Vagina (tissue), 2 donors: Measurements from ENCODE around the gene NXPH1. TPM values are rescaled to one million over a fixed set of nuclear protein-coding genes. Genes with fewer than 3 reads are reported as not detected.
A peak's percentile ranks its signal among the peaks of the same experiment; 100 is the strongest.

Experiments
- DNase-seq, 2 donors: peaks; one replicate each; pipeline ENCODE4 v3.0.0-alpha.2; 2017; ENCODE audit errors: extremely low spot score in 2 of 2
- H3K27ac ChIP-seq: fragments of 200-600 bp; sonication (generic); one replicate; pipeline ENCODE4 v1.5.1; 2019
- H3K27me3 ChIP-seq: fragments of 200-600 bp; sonication (generic); one replicate; pipeline ENCODE4 v1.5.1; 2019
- H3K36me3 ChIP-seq, 2 donors: fragments of 200-600 bp; sonication (generic); one replicate each; pipeline ENCODE4 v1.5.1; 2017 to 2019
- H3K4me1 ChIP-seq: fragments of 200-600 bp; sonication (generic); one replicate; pipeline ENCODE4 v1.5.1; 2019
- H3K4me3 ChIP-seq, 2 donors: fragments of 200-600 bp; sonication (generic); 1 replicate in 1 of 2; 2 replicates in 1 of 2; pipeline ENCODE4 v1.5.1; 2016 to 2019
- H3K9me3 ChIP-seq: fragments of 200-600 bp; sonication (generic); one replicate; pipeline ENCODE4 v1.5.1; 2019
- POLR2A ChIP-seq, 2 donors: fragments of 450-650 bp; IDR thresholded peaks; one replicate each; pipeline ENCODE4 v1.6.1; 2017; ENCODE audit warnings: antibody characterized with exemption in 2 of 2, mild to moderate bottlenecking in 2 of 2, moderate library complexity in 2 of 2
- POLR2AphosphoS5 ChIP-seq, 2 donors: sonication (generic); formaldehyde crosslinking; IDR thresholded peaks; one replicate each; pipeline ENCODE4 v1.9.0; 2017; ENCODE audit warnings: antibody characterized with exemption in 2 of 2, mild to moderate bottlenecking in 2 of 2, low read depth in 1 of 2; ENCODE audit not compliant: insufficient read depth in 1 of 2
- intact Hi-C: fragments of 100-400 bp; cut with DNase I; formaldehyde crosslinking; loops from one replicate; pipeline ENCODE4 v1.15.1; 2023
- total RNA-seq: library from RNA; depleted of rRNA; stranded (reverse); fragments of >200 nt; gene quantifications from one replicate; pipeline ENCODE4 v1.2.3, GENCODE V29; 2016
- TF ChIP-seq, protein P1 (sequence below), 3 experiments: fragments of 450-650 bp in 2 of 3; fragments of 200-600 bp in 1 of 3; sonication (generic) in 1 of 3; IDR thresholded peaks; one replicate each; pipeline ENCODE4 v1.5.1; 2017 to 2019; ENCODE audit warnings: antibody characterized with exemption in 3 of 3, mild to moderate bottlenecking in 2 of 3, moderate library complexity in 2 of 3

NXPH1 gene
- total RNA-seq, 1 donor from 2014 or later = 0.25 TPM

- Histone ChIP-seq H3K36me3 (no peaks in the 10 kb centered on the region), H3K4me1 (no peaks in the 10 kb centered on the region), H3K9me3 (no peaks in the 10 kb centered on the region), H3K27me3 (no peaks in the 10 kb centered on the region), H3K4me3 (no peak overlapping the region), H3K27ac (no peak overlapping the region)
- no peak for DNase-seq
- intact Hi-C loops = no loop called here
- TF ChIP-seq POLR2A (IDR thresholded peaks at IDR 0.05) = no peak
- TF ChIP-seq POLR2AphosphoS5 (IDR thresholded peaks at IDR 0.05; ENCODE audit: insufficient read depth in 1 of 2, low read depth in 1 of 2) = no peak
- TF ChIP-seq, protein P1, sequence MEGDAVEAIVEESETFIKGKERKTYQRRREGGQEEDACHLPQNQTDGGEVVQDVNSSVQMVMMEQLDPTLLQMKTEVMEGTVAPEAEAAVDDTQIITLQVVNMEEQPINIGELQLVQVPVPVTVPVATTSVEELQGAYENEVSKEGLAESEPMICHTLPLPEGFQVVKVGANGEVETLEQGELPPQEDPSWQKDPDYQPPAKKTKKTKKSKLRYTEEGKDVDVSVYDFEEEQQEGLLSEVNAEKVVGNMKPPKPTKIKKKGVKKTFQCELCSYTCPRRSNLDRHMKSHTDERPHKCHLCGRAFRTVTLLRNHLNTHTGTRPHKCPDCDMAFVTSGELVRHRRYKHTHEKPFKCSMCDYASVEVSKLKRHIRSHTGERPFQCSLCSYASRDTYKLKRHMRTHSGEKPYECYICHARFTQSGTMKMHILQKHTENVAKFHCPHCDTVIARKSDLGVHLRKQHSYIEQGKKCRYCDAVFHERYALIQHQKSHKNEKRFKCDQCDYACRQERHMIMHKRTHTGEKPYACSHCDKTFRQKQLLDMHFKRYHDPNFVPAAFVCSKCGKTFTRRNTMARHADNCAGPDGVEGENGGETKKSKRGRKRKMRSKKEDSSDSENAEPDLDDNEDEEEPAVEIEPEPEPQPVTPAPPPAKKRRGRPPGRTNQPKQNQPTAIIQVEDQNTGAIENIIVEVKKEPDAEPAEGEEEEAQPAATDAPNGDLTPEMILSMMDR (IDR thresholded peaks at IDR 0.05) = no peak
These were observed 24.5 kb upstream of the NXPH1 start for GRCh38 chr7:8408871-8409270.

- Histone ChIP-seq H3K9me3 (no peaks in the 10 kb centered on the region), H3K27ac (no peak overlapping the region), H3K4me1 (no peaks in the 10 kb centered on the region), H3K27me3 (no peaks in the 10 kb centered on the region), H3K4me3 (no peak overlapping the region), H3K36me3 (no peaks in the 10 kb centered on the region)
- DNase-seq = no peak
- TF ChIP-seq, protein P1 (IDR thresholded peaks at IDR 0.05) = no peak
- TF ChIP-seq POLR2AphosphoS5 (IDR thresholded peaks at IDR 0.05; ENCODE audit: insufficient read depth in 1 of 2, low read depth in 1 of 2) (no peak), POLR2A (IDR thresholded peaks at IDR 0.05) (no peak)
- intact Hi-C loops = no loop called here
These were observed 22.3 kb upstream of the NXPH1 start for GRCh38 chr7:8411103-8411502.

DNA sequence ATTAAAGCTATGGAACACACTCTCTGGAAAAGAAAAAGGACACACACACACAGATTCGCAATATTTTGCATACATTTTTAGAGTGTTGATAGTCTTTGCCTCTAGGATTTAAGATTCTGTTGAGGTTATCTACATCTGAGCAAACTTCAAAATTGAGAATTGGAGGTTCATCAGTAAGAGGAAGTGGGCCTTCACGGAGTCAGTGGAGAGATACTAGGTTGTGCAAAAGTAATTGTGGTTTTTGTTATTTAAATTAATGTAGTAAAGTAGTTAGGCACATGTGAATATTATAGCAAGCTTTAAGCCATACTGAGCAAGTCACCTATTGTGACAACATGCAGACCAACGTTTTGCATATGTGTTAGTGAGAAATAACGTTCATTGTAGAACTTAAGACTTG is 19.8 kb upstream of the NXPH1 start:
- H3K4me3 ChIP-seq = no peak overlapping the region
- intact Hi-C loops = no loop called here
- H3K4me1 ChIP-seq = no peaks in the 10 kb centered on the region
- no peaks in the 10 kb centered on the region for H3K36me3 ChIP-seq
- TF ChIP-seq, protein P1 (IDR thresholded peaks at IDR 0.05) = no peak
- no peak for TF ChIP-seq POLR2A (IDR thresholded peaks at IDR 0.05)
- TF ChIP-seq POLR2AphosphoS5 (IDR thresholded peaks at IDR 0.05; ENCODE audit: insufficient read depth in 1 of 2, low read depth in 1 of 2) = no peak
- no peaks in the 10 kb centered on the region for H3K9me3 ChIP-seq
- no peak for DNase-seq
- no peaks in the 10 kb centered on the region for H3K27me3 ChIP-seq
- no peak overlapping the region for H3K27ac ChIP-seq

DNA sequence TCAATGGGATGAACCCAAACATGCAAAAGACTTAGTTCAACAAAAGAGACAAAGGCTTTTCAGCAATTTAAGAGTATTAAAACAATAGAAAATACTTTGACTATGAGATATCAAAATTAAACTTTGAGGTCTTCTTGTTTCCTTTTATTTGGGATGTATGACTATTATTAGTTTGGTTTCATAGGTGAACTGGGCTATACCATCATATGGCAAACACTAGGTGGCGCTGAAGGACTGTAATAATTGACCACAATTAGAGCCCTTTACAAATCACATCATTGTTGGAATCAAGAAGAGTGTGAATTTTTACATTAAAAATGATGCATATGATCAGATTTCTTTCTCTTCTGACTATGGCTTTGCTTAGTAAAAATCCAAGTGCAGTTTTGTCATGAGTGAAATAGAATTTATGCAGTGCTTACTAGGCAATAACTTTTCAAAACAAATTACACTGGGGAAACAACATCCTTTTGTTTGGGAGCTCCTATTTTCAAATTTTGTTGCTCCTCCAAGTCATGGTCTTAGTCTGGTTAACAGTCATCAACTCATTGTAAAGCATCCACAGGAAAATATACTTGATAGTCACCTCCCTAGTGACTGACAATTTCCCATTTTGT is 14.7 kb upstream of the NXPH1 start:
- no peaks in the 10 kb centered on the region for H3K4me1 ChIP-seq
- no peaks in the 10 kb centered on the region for H3K36me3 ChIP-seq
- no peak for TF ChIP-seq POLR2A (IDR thresholded peaks at IDR 0.05)
- TF ChIP-seq, protein P1 (IDR thresholded peaks at IDR 0.05) = peak; percentile 31 to 53 (median 35)
- no peak overlapping the region for H3K4me3 ChIP-seq
- no peak for DNase-seq
- no peaks in the 10 kb centered on the region for H3K9me3 ChIP-seq
- intact Hi-C loops = no loop called here
- H3K27ac ChIP-seq = no peak overlapping the region
- no peaks in the 10 kb centered on the region for H3K27me3 ChIP-seq

DNA sequence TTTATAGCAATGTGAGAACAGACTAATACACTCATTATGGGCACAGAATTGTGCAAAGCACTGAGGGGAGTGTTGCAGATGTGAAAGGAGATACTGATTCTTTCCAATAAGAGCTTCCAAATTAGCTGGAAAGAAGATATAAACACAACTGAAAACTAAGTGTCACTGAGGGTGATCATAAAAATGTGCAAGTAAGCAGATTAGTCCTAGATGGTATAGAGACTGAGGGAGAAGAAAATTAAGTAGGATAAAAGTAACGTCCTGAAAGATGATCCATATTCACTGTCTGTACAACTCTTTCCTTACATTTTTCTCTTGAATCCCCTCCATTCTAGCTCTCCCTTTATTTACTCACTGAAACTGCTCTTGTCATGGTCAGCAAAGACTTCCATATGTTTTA is 11.2 kb upstream of the NXPH1 start:
- no peaks in the 10 kb centered on the region for H3K27me3 ChIP-seq
- H3K9me3 ChIP-seq = no peaks in the 10 kb centered on the region
- no peak overlapping the region for H3K4me3 ChIP-seq
- DNase-seq = no peak
- no peak overlapping the region for H3K27ac ChIP-seq
- TF ChIP-seq, protein P1 (IDR thresholded peaks at IDR 0.05) = no peak
- TF ChIP-seq POLR2AphosphoS5 (IDR thresholded peaks at IDR 0.05; ENCODE audit: insufficient read depth in 1 of 2, low read depth in 1 of 2) = no peak
- TF ChIP-seq POLR2A (IDR thresholded peaks at IDR 0.05) = no peak
- no peaks in the 10 kb centered on the region for H3K36me3 ChIP-seq
- intact Hi-C loops = no loop called here
- H3K4me1 ChIP-seq = no peaks in the 10 kb centered on the region
